GM21786 (cell line): Measurements from ENCODE around the gene MED14.
"Not testable (repeated sequence)": the region's sequence is repeated elsewhere in the genome, so short reads cannot be mapped to it uniquely, and the experiment has no call there.

Experiments
- ATAC-seq: cut with Tn5 transposase; IDR thresholded peaks from one replicate; pipeline ENCODE4 v1.9.1; 2021; ENCODE audit not compliant: unreplicated experiment

Gene MED14

DNA sequence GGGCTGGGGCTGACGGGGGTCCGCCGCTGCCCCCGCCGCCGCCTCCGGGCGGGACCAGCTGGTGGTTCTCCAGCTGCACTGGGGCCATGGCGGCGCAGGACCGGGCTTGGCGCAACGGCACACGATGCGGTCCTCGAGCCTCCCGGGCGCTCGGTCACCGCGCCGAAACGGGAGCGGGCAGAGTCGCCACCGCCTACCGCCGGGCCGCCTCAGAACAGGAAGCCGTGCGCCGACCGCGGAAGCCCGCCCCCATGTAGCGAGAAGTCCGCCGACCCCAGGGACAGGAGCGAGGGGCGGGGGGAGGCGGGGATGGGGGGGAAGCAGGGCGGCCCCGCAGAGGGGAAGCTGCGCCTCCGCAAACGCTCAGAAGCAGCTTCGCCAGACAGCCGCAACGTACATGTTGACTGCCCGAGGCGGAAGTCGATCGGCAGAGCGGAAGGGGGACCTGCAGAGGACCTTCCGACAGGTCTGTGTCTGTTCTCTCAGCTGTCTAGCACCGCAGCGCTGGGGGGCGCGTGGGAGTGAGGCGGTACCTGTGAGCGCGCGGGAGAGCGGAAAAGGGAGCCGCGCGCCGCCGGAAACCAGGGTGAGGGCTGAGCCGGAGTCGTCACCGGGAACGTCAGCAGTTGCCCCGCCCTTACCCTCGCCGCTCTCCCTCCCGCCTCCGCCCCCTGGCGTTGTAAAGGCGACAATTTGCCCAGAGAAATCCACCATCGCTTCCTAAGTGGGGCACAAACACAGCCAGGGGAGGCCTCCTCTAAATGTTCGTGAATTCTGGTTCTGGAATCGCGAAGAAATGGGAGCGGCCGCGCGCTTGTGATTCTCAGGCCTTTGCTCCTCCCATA is at the start of gene MED14:
TSS of gene MED14 (minus strand) at position 218 of the 845 bp plus-strand sequence. CDS start at position 88, 130 bp downstream.
- peak; percentile 90 for ATAC-seq

DNA sequence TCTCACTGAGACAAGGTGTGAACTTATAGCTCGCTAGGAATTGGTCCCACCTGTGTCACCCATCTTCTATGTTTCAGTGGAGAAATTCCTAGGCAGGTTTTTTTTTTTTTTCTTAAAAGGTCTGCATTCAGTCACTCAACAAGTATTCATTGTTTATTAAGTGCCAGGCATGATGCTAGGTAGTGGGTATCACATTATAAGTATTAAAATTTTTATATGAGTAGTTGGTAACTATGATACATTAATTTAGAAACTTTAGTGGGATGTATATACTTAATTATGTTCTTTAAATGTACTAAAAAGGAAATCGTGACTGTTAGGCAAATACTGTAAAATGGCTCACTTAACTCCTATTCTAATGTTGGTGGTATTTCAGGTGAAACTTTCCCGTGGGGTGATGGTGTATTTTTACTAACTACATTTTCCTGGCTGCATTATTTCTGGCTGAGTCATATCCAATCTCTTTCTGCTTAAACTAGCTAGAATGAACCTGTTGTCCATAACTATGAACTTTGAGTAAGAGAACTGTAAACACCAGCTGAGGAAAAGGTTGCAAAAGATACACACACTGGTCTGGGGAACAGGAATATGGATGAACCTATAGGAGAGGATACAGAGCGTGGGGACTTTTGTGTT is 49.3 kb upstream of the MED14 start:
- ATAC-seq, result no peak

DNA sequence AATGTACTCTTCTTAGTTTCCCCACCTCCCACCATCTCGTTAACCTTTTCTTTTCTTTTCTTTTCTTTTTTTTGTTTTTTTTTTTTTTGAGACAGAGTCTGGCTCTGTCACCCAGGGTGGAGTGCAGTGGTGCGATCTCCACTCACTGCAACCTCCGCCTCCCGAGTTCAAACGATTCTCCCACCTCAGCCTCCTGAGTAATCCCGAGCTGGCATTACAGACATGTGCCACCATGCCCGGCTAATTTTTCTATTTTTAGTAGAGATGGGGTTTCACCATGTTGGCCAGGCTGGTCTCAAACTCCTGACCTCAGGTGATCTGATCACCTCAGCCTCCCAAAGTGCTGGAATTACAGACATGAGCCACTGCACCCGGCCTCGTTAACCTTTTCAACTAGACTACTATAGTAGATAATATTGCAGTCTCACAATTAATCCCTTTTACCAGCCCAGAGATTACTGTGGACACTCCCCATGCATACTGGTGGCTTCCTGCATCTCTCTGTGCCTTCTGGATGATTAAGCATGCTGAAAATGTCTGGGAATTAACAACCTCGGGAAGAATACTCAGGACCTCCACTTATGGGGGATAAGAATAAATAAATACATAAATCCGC is 47.4 kb upstream of the MED14 start:
- ATAC-seq, result not testable (repeated sequence)

GRCh38 chrX:40780951-40781350 is 45.6 kb upstream of the MED14 start:
- no peak for ATAC-seq

DNA sequence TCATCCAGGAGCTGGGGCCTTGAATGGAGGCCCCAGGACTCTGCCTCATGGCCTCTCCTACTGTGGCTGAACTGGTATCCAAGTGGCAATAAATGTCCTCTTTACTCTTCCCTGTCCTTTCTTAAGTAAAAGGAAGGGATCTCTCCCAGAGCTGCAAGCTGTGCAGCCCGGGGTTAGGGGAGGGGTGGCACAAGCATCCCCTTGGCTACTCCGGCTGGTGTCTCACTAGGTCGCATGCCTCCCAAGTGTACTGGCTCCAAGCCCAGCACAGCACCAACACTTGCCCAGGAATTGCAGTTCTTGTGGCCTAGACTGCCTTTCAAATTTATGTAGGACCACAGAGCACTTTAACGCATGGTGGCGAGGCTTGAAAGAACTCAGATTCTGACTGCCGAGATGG is 44.7 kb upstream of the MED14 start:
- ATAC-seq, result no peak

- no peak for ATAC-seq
Measured at GRCh38 chrX:40778861-40779575, 43.7 kb upstream of the MED14 start.

- ATAC-seq, result no peak
Measured at GRCh38 chrX:40773809-40774208, 38.5 kb upstream of the MED14 start.

DNA sequence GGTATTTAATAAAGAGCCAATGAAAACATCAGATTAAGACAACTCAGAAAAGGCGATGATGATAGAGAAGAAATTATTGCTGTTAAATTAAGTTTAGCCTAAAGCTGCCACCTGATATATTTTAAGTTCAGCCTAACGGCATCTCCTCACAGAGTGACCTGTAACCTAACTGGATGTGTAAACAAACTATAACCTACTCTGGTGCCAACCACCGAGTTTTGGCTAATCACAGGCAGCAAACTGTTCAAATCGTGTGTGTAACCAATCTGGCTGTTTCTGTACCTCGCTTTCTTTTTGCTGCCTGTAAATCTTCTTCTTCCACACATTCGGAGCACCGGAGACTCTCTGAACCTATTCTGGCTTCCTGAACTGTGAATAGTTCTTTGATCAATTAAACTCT is 37.8 kb upstream of the MED14 start:
- ATAC-seq, result no peak

- ATAC-seq, result no peak
Measured at GRCh38 chrX:40772290-40772689, 36.9 kb upstream of the MED14 start.

DNA sequence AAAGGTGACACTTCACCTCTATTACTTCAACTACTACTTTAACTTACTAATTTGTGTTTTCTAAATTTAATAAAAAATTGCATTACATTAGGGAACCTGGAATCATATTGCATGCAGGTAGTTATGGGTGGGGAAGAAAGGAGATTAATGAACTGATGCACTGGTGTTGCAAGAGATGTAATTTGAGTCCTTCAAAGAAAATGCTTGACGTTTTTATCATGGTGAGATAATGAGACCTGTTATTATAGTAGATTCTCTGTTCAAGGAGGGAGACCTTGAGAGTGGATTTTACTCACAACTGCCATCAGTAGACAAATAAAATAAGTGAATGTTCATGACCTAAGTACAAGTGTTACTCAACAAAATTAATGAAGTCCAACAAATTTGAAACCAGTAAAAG is 26.4 kb upstream of the MED14 start:
- ATAC-seq, result no peak

GRCh38 chrX:40759374-40759773 is 24.0 kb upstream of the MED14 start:
- ATAC-seq, result no peak

- ATAC-seq, result no peak
Measured at GRCh38 chrX:40757058-40757457, 21.7 kb upstream of the MED14 start.

- ATAC-seq, result no peak
Measured at GRCh38 chrX:40755291-40756249, 20.2 kb upstream of the MED14 start.

DNA sequence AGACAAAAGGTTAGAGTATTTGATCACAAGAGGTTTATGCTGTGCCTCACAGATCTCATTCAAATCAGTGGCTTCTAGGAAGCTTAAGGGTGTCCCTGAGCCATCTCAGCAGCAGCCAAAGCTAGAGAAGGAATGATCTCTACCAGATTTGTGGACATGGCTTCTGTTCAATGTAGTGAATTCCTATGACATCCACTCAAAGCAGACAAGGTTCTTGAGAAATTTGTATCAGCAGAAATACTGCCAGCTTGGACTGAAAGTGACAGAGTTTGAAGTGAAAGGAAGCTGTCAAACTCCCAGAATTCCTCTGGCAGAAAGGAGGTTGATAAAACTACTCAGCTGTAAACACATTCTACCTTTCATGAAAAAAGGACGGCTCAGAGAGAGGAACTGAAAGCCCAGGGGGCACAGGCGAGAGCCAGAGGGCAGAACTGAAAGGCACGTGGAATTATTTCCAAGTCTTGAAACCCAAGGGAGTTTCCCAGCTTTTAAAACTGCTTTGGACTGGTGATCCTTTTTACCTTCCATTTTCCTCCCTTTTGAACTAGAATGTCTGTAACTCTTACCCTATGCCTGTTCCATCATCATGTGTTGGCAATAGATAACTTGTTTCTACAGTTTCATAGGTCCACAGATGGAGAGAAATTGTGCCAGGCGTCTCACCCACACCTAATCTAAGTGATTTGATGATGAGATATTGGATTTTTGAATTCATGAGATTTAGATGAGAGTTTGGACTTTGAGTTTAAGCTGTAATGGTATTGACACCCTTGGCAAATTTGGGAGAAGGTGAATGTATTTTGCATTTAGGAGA is 14.5 kb upstream of the MED14 start:
- peak; percentile 87 for ATAC-seq

- no peak for ATAC-seq
Measured at GRCh38 chrX:40748977-40749376, 13.6 kb upstream of the MED14 start.

- ATAC-seq, result no peak
Measured at GRCh38 chrX:40746521-40746920, 11.2 kb upstream of the MED14 start.

- ATAC-seq, result no peak
Measured at GRCh38 chrX:40736170-40736505, 796 bp upstream of the MED14 start.

DNA sequence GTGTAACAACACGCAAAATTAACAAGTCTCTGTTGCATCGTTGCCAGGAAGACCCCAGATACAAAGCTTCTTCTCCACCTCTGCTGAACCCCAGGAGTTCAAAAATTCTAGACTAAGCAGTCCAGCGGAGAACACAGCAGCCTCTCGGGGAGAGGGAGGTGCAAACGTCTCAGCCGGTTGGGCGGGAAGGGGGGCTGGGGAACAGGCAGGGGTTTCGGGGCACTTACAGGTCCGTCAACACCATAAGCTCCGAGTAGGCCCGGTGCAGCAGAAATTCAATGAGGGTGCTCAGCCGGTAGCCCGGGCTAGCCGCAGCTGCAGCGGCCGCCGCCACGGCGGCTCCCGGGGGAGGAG is 394 bp downstream of the MED14 start:
- ATAC-seq, result peak; percentile 1

GRCh38 chrX:40733706-40734105 is 1.6 kb downstream of the MED14 start:
- no peak for ATAC-seq

DNA sequence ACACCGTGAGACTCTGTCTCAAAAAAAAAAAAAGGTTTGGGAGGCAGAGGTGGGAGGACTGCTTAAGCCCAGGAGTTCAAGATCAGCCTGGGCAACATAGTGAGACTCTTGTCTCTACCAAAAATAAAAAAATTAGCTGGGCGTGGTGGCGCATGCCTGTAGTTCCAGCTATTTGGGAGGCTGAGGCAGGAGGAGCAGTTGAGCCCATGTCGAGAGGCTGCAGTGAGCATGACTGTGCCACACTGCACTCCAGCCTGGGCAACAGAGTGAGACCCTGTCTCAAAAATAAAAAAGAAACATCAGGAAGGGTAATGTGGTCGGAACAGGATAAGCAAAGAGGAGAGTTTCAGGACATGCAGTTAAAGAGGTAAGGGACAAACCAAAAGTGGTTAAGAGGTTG is 2.8 kb downstream of the MED14 start:
- not testable (repeated sequence) for ATAC-seq
